ENCODE data around the gene THEMIS.

Gene THEMIS

DNA sequence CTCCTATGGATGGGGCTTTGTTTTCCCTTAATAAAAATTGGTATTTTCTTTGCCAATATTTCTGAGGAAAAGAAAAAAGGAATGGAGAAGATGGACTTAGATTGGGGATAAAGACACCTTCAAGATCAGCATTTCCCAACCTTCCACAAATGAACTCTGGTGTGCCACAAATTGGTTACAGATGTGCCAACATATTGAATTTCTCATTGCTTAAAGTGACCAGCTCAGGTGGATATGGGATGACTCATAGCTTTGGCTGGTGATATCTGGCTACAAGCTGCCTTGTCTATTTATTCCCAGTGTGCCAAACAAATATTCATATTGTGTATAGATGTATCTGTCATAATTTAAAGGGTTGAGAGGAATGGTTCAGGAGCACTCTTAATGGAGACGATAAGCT, 32.5 kb downstream of the THEMIS start:
- H3K27ac ChIP-seq, result no peak overlapping the region
- H3K4me3 ChIP-seq, result no peak overlapping the region

DNA sequence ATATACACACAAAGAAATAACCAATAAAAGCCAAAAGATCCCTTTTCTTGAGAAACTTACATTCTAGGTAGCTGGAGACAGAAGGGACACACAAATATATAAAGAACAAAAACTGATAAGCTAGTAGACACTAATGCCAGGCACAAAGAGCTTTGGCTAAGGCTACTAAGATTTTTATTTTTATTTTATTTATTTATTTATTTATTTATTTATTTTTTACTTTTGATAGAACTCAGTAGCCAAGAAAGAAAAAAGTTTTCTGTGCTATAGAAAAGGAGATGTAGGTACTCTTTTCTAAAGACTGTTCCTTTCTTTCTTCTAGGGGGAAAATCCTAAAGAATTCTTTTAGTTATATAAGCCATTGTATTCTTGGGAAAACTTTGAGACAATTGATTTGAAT, 34.1 kb downstream of the THEMIS start:
- no peak overlapping the region for H3K4me3 ChIP-seq
- H3K27ac ChIP-seq, result no peak overlapping the region

DNA sequence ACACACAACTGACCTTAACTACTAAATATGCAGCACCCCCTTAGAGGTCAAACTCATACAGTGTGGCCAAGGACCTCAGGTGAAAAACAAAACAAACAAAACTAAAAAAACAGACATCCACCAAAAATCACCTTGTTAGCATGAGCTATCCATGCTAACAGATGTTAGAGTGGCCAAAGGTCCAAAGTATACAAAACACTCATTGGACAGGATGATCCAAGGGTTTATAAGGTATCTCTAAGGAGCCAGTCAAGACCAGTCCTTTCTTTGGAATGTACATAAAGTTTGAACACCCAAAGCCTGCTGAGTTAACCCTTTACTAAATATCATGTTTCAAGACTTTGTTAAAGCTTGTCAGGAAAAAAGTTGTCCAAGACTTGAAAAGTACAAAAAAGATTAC, 35.8 kb downstream of the THEMIS start:
- Histone ChIP-seq H3K4me3 (no peak overlapping the region), H3K27ac (no peak overlapping the region)

DNA sequence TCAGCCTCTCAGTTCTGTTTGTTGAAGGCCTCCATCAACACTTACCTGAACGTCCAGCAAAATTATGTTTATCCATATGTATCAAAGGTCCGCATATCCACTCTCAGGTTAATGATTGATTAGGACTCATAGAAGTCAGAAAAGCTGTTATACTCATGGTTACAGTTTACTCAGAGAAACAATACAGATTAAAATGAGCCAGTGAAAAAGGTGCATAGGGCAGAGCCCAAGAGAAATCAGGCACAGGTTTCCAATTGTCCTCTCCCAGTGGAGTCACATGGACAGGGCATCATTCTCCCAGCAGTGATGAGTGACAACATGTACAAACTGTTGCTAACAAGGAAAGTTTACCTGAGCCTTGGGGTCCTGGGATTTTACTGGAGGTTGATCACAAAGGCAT, 36.2 kb downstream of the THEMIS start:
- no peak overlapping the region for H3K4me3 ChIP-seq
- no peak overlapping the region for H3K27ac ChIP-seq

DNA sequence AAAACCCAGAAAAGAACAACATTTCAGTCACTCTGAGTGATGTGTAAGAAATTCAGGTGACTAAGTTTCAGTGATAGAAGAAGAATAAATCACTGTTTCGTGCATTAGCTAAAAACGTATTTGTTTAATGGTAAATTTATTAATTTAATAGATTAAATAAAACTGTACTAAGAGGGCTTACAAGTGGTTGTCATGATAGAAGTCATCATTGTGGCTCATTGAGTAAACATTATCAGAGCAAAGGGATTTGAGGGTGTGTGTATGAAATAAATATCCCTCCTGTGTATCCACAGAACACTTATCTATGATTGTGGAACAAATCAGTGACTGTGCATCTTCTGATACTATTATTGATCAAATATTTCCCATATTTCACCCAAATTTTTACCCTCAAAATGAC, 40.1 kb downstream of the THEMIS start:
- Histone ChIP-seq H3K4me3 (no peak overlapping the region), H3K27ac (no peak overlapping the region)

DNA sequence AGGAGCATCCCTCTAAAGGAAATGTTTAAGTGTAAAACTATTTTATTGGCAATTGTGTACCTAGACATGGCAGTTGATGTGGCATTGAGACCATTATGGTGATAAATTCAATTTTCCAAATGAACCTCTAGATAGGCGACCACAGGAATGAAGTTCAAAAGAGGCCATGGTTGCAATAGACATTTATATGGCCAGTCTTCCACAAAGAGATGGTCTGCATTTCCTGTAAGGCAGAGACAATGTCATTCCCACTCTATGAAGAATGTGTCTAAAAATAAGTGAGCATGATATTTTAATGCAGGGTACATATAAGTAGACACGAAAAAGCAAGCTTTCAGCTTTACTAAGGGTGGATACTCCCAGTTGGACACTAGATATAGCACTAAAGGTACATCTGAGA, 40.9 kb downstream of the THEMIS start:
- Histone ChIP-seq H3K27ac (no peak overlapping the region), H3K4me3 (no peak overlapping the region)

DNA sequence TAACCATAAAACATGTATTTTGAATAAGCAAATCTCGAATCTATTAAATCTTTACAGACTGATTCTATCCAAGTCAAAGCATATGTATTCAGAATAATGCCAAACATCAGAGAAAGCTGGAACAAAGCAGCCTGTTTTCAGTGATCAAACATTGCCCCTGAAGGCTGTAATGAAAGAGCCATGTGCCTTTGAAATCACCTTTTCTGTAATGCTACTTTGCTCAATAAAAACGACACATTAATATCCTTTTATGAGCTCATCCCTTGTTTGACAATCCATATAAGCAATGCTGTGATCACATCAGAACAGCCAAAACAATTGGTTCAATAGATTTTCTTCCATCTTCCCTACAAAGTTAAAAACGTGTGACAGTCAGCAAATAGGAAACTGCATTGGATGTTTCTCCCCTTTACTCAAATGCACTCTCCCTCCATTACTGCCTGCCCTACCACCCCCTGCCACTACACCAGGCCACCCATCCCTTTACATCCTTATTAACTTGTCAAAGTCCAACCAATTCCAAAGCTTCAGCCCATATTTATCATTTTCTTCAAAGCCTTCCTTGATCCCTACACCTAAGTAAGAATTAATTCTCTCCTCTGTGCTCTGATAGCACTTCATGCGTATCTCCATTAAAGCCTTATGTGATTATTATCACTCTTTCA, 42.0 kb downstream of the THEMIS start:
- H3K27ac ChIP-seq, result no peak overlapping the region
- no peak overlapping the region for H3K4me3 ChIP-seq

DNA sequence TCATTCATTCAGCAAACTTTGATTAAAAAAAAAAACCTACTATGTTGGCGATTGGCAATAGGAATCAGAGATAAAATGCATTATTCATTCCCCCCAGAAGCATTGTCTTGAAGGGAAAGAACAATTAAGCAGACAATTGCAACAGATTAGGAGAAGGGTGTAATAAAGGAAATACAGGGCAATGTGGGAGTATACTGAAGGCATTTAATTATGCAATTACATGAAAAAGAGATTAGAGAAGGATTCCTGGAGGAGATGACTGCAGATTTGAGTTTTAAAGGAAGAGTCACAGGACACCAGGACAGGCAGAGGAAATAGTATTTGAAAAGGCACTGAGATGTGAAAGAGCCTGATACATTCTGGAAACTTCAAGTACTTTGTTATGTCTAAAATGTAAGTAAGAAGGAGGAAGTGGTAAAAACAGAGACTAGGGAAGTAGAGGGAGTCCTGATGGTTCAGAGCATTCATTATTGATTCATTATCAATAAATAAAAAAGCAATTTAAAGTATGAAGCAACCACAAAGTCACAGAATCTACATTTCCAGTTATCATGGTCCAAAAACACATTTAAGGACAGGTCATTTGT, 43.7 kb downstream of the THEMIS start:
- H3K4me3 ChIP-seq, result no peak overlapping the region
- H3K27ac ChIP-seq, result no peak overlapping the region

DNA sequence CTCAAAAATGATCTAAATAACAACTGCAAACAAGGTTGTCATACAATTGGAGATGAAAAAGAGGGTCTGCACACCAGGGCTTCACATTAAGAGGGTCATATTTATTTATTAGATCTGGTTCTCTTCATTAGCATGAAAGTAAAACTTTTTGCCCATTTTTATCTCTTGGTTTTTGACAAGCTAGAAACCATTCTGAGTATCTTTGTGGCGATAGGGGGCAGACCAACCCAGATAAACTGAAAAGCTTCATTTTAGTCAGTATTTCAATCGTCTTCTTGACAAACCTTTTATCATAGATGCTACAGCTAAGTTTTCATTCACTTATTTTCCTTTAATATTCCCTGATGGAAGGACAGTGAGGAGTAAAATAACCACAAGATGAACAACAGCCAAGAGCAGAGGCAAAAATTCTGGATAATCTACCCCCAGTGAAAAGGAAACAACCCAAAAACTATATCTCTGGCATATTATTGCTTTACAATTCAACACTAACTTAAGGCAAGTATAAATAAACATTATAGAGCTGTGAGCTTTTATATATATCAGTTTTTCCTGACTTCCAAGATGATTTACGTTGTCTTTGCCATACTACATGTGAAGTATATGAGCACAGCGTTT, 45.2 kb downstream of the THEMIS start:
- no peak overlapping the region for H3K27ac ChIP-seq
- H3K4me3 ChIP-seq, result no peak overlapping the region

DNA sequence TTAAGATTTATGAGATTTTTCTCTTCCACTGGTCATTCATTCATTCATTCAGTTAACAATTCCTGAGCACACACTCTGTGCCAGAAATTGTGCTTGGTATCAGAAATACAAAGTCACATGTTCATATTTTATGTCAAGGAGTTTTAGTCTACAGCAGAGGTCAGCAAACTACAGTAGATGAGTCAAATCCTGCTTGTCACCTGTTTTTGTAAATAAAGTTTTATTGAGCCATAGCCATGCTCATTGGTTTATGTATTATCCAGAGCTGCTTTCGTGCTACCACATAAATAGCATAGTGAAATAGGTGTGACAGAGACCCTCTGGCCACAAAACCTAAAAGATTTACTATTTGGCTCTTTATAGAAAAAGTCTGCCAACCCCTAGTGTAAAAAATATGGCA, 46.8 kb downstream of the THEMIS start:
- Histone ChIP-seq H3K4me3 (no peak overlapping the region), H3K27ac (no peak overlapping the region)

DNA sequence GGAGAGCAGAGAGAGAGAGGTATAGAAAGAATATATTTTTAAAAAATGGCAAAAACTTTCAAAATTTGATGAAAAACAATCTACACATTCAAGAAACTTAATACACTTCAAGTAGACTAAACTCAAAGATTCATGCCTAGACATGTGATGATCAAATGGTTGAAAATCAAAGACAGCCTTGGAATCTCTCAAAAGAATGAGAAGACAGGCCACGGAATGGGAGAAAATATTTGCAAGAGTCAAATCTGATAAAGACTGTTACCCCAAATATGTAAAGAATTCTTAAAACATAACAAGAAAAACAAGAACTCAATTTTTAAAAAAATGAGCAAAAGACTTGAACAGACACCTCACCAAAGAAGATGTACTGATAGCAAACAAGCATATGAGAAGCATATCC, 49.7 kb downstream of the THEMIS start:
- Histone ChIP-seq H3K27ac (no peak overlapping the region), H3K4me3 (no peak overlapping the region)

DNA sequence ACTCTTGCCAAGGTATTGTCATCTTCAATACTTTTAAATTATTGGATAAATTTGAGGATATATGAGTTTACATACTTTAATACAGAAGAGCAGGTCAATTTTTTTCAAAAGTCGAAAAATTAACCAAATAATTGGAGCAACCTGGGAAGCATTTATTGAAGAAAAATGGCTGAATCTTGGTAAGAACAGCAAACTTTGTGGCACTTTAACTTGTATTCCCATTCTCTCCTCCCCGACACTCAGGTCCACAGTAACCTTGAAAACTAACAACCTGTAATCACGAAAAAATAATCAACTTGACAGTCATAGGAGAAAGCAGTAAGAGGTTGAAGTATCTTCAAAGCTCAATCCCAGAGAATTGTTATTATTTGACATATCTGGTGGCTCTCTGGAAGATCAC, 55.6 kb downstream of the THEMIS start:
- no peak overlapping the region for H3K4me3 ChIP-seq
- H3K27ac ChIP-seq, result no peak overlapping the region

DNA sequence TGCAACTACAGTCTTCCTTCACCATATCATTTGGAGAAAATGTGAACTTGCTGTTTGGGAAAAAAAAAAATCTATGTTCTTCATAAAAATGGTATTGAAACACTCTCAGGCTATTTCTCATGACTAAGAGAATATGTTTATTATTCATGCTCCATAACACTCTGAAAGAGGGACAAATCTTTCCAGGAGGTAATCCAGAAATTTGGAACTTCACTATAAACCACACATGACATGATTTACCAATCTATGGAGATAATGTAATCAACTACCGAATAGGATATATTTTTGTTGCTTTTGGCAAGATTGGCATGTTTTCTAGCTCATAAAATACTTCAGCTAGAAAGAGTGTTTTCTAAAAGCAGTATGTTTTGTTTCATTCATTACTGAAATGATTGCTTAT, 56.3 kb downstream of the THEMIS start:
- Histone ChIP-seq H3K4me3 (no peak overlapping the region), H3K27ac (no peak overlapping the region)

DNA sequence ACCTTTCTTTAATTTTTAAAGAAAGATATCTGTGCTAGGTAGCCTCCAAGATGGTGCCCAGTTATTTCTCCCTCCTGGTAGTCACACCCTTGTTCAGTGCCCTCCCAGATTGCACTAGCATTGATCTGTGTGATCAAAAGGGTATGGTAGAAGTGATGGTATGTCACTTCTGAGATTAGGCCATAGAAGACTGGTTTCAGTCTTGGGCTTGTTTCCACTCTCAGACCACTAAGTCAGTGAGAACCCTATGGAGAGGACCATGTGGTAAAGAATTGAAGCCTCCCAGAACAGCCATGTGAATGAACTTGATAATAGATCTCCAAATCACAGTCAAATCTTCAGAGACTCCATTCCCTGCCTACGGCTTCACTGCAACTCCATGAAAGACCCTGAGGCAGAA, 57.3 kb downstream of the THEMIS start:
- H3K4me3 ChIP-seq, result no peak overlapping the region
- H3K27ac ChIP-seq, result no peak overlapping the region

DNA sequence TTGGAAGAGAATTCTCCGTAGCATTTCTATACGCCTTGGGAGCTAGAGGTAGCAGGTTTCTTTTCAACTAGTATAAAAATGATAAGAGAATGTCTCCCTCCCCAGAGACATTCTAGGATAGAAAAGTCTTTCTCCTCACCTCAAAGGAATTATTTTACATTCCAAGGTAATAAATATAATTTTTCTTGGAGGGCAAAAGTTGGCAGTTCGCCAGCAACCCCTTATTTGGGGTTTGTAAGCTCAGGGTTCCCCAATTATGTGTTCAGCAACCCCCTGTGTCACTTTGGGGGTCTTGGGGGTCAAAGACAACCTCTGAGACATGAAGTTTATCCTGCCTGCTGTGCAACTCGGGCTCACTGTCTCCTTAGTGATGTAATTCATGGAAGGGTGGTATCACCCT, 58.3 kb downstream of the THEMIS start:
- Histone ChIP-seq H3K27ac (no peak overlapping the region), H3K4me3 (no peak overlapping the region)

DNA sequence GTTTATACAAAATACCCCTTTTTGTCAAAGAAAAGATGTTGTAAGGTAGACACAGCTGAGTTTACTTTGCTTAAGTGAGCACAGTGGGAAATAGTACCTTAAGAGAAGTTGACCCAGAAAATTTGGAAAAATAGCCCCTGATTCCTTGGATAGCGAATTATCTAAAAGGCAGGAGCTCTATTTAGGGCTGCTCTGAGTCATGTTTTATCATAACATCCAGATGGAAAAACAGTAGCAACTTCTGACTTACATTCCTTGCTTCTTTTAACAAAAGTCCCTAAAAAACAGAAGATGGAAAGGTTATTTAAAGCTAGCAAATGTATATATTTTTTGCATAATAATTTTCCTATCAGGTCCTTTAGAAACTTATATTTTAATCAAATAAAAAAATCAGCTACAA, 59.0 kb downstream of the THEMIS start:
- H3K4me3 ChIP-seq, result no peak overlapping the region
- H3K27ac ChIP-seq, result no peak overlapping the region

DNA sequence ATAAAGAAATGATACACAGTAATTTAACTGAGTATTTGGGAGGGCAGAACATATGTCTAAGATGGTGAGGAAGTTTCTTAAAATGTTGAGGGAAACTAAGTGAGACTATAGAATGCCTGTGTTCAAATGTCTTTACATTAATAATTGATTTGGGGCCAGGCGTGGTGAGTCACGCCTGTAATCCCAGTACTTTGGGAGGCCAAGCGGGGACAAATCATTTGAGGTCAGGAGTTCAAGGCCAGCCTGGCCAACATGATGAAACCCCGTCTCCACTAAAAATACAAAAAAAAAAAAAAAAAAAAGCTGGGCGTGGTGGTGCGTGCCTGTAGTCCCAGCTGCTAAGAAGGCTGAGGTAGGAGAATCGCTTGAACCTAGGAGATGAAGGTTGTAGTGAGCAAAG, 66.7 kb downstream of the THEMIS start:
- Histone ChIP-seq H3K27ac (no peak overlapping the region), H3K4me3 (no peak overlapping the region)

DNA sequence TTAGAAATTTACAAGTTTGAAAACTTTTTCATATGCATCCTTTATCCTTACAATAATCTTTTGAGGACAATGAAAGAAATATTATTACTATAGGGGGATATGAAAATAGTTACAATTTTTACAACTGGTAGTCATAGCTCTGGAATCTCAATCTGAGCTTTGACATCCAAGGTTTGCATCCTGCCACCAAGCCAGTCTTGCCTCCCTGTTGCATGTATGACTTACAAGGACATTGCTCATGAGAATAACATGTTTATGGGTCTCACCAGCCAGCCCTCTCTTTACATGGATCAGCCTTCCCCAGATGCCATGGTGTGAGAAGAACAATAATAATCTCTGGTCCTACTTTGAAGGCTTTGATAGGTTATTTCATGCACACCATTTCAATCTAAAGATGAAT, 67.5 kb downstream of the THEMIS start:
- Histone ChIP-seq H3K27ac (no peak overlapping the region), H3K4me3 (no peak overlapping the region)

DNA sequence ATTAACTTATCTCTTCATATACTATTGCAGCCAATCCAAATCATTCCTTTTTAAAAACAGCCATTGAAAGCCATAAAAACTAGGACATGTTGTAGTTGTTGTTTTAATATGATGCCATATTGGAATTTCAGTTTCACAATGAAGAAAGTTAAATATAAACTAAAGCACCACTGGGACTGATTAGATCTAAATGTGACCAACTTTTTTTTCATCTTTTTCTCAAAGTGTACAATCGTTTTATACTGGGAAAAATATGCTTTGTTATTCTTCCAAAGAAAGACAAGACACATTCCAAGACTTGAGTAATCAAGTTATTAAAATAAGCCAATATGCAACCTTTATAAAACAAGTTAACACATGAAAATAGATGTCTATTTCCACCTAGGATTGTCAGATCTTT, 68.5 kb downstream of the THEMIS start:
- Histone ChIP-seq H3K27ac (no peak overlapping the region), H3K4me3 (no peak overlapping the region)

DNA sequence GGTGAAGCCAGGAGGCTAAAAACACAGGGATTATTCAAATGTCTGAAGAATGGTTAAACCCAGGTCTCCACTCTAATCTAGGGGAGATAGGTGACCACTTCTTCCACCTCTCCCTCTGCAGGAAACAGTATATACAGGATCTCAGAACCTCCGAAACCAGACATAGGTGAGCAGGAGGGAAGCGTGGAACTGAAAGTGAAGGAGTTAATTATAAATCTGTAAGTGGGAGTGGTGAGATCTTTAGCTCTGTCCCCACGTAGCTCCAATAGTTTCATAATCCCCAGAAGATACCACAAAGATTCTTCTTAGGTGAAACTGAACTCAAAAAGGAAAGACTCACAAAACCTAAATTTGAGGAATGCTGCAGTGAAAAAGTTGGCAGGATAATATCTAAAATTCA, 76.8 kb downstream of the THEMIS start:
- Histone ChIP-seq H3K27ac (no peak overlapping the region), H3K4me3 (no peak overlapping the region)

DNA sequence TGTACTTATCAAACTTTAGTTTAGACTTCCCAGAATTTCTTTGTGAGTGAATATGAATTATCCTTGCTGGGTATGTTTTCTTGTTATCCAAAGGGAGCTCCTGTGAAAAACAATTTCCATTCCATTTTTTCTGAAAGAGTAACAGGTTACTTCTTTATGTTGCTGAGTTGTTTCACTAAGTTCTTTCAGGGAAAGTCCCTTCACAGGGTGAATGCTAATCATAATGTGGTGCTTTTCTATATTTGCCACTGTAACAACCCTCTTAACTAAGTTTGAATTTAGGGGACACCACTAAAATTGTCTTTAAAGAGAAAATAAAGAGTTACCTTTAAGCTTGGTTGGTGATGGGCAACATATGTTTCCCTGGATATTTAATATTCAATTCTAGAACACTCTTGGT, 79.4 kb downstream of the THEMIS start:
- H3K4me3 ChIP-seq, result no peak overlapping the region
- no peak overlapping the region for H3K27ac ChIP-seq

DNA sequence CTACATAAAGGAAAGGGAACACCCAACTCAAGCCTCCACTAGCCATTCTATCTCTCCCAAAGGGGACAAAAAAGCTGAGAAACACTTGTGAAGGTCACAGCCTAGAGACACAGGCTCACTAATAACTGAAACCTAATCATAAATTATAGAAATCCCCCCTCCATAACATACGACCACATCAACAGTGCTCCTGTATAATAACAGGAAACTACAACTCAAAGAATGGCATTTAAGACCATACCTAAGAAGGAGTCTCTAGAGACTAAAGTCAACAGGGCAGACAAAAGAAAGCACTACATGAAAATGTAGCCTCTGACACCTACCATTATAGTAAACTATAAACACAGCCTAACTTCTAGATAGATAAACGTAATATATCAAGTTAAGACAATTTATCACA, 82.7 kb downstream of the THEMIS start:
- Histone ChIP-seq H3K27ac (no peak overlapping the region), H3K4me3 (no peak overlapping the region)

Measured in skin epidermis (tissue), 12 donors.